HFF-Myc (cell line): ENCODE results near the gene SPECC1.
"Not testable (repeated sequence)": the region's sequence is repeated elsewhere in the genome, so short reads cannot be mapped to it uniquely, and the experiment has no call there.

Experiments
- DNase-seq: peaks from one replicate; pipeline ENCODE4 v3.0.0-alpha.2; 2011; ENCODE audit warnings: low read depth; ENCODE audit errors: extremely low read depth
- H3K4me3 ChIP-seq: replicated peaks from 2 replicates; pipeline ENCODE4 v1.5.1; 2011; ENCODE audit warnings: low read depth, mild to moderate bottlenecking, control low read depth, low read length
- CTCF ChIP-seq: IDR thresholded peaks from 2 replicates; pipeline ENCODE4 v1.5.1; 2012; ENCODE audit warnings: mild to moderate bottlenecking, low read depth, low read length, control low read depth; ENCODE audit errors: missing control alignments

The SPECC1 gene

GRCh38 chr17:20012017-20012536, 2.9 kb downstream of the SPECC1 start:
- no peak for TF ChIP-seq CTCF
- H3K4me3 ChIP-seq: no peak overlapping the region

GRCh38 chr17:20016475-20016992, 7.4 kb downstream of the SPECC1 start:
- DNase-seq, H3K4me3 ChIP-seq: not testable (repeated sequence)

More at GRCh38 chr17:20012017-20012536, 2.9 kb downstream of the SPECC1 start:
- DNase-seq: no peak

- no peak for DNase-seq
- TF ChIP-seq CTCF: no peak
- H3K4me3 ChIP-seq: no peak overlapping the region
Measured at GRCh38 chr17:20022701-20023100, 13.5 kb downstream of the SPECC1 start.

- TF ChIP-seq CTCF: no peak
- no peak overlapping the region for H3K4me3 ChIP-seq
- no peak for DNase-seq
Measured at GRCh38 chr17:20026960-20027359, 17.8 kb downstream of the SPECC1 start.

- no peak for DNase-seq
- no peak for TF ChIP-seq CTCF
Measured at GRCh38 chr17:20028443-20028842, 19.3 kb downstream of the SPECC1 start.

GRCh38 chr17:20032636-20033035, 23.5 kb downstream of the SPECC1 start:
- TF ChIP-seq CTCF: no peak
- H3K4me3 ChIP-seq: no peak overlapping the region
- DNase-seq: no peak

More at GRCh38 chr17:20028443-20028842, 19.3 kb downstream of the SPECC1 start:
- no peak overlapping the region for H3K4me3 ChIP-seq

- no peak overlapping the region for H3K4me3 ChIP-seq
- TF ChIP-seq CTCF: no peak
- no peak for DNase-seq
Measured at GRCh38 chr17:20033415-20033814, 24.3 kb downstream of the SPECC1 start.
